RWPE2 (cell line): ENCODE measurements around the gene CIRBP.

Source experiments
- ATAC-seq: fragments of 200-7000 bp; cut with Tn5 transposase; 3 replicates; pipeline ENCODE4 v1.9.1; 2021; ENCODE audit warnings: low read depth
- DNase-seq: peaks from one replicate; pipeline ENCODE4 v3.0.0-alpha.2; 2020; ENCODE audit warnings: low spot score
- H3K27ac ChIP-seq: fragments of 450-650 bp; 2 replicates; pipeline ENCODE4 v1.5.1; 2017; ENCODE audit warnings: mild to moderate bottlenecking; ENCODE audit not compliant: poor library complexity, severe bottlenecking
- H3K27me3 ChIP-seq: fragments of 250-450 bp; sonication (Bioruptor Pico); 2 replicates; pipeline ENCODE4 v1.5.1; 2021; ENCODE audit warnings: mild to moderate bottlenecking, moderate library complexity; ENCODE audit not compliant: insufficient read depth, poor library complexity, severe bottlenecking
- H3K36me3 ChIP-seq: fragments of 250-450 bp; sonication (Bioruptor Pico); 2 replicates; pipeline ENCODE4 v1.5.1; 2020; ENCODE audit warnings: low read depth, mild to moderate bottlenecking, moderate library complexity
- H3K4me1 ChIP-seq: fragments of 250-450 bp; sonication (Bioruptor Pico); 2 replicates; pipeline ENCODE4 v1.5.1; 2021; ENCODE audit warnings: mild to moderate bottlenecking, moderate library complexity; ENCODE audit not compliant: insufficient read depth, poor library complexity, severe bottlenecking
- H3K4me3 ChIP-seq: fragments of 250-450 bp; sonication (Bioruptor Pico); 2 replicates; pipeline ENCODE4 v1.5.1; 2021; ENCODE audit warnings: mild to moderate bottlenecking, moderate library complexity; ENCODE audit not compliant: severe bottlenecking
- H3K9me3 ChIP-seq: fragments of 250-450 bp; sonication (Bioruptor Pico); 2 replicates; pipeline ENCODE4 v1.5.1; 2021; ENCODE audit warnings: mild to moderate bottlenecking, moderate library complexity; ENCODE audit not compliant: severe bottlenecking
- TF ChIP-seq, protein P1 (sequence below): fragments of 450-650 bp; IDR thresholded peaks from one replicate; pipeline ENCODE4 v1.5.1; 2017; ENCODE audit warnings: mild to moderate bottlenecking, moderate library complexity; ENCODE audit not compliant: poor library complexity, severe bottlenecking

CIRBP gene

DNA sequence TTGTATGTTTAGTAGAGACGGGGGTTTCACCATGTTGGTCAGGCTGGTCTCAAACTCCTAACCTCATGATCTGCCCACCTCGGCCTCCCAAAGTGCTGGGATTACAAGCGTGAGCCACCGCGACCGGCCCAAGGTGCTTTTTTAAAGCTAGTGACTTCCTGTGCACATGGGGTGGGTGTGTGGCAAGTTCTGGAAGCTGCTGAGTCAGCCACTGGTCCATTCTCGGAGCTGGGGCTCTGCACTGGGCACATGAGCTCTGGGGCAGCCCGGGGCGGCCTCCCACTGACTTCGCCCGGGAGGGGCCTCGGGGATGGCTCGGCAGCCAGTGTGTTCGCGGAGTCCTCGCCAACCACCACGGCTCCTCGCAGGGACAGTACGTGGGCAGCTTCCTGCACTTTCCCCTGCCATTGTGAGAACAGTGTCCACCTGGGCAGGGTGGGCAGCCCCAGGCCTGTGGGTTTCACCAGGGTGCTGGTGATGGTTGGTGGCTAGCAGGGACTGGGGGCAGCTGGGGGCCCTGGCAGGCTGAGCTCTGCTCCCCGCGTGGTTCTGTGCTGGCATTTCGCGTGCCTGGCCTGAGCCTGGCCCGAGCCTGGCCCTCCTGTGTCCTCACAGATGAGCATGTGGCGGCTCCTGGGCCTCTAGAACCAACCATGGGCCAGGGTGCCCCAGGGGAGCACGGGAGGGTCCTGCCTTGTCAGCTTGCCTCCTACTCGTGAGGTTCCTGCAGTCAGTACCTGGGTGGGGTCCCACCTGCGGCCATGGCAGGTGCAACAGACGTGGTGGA lies 43.5 kb upstream of the CIRBP start:
- ATAC-seq (peak; percentile 19; the same call in 2 of the 3 replicates), DNase-seq (no peak)
- Histone ChIP-seq H3K9me3 (no peaks in the 10 kb centered on the region), H3K27me3 (no peaks in the 10 kb centered on the region), H3K36me3 (peaks cover 27% of the 10 kb centered on the region), H3K4me3 (no peak overlapping the region), H3K27ac (no peak overlapping the region), H3K4me1 (no peaks in the 10 kb centered on the region)
- TF ChIP-seq, protein P1, sequence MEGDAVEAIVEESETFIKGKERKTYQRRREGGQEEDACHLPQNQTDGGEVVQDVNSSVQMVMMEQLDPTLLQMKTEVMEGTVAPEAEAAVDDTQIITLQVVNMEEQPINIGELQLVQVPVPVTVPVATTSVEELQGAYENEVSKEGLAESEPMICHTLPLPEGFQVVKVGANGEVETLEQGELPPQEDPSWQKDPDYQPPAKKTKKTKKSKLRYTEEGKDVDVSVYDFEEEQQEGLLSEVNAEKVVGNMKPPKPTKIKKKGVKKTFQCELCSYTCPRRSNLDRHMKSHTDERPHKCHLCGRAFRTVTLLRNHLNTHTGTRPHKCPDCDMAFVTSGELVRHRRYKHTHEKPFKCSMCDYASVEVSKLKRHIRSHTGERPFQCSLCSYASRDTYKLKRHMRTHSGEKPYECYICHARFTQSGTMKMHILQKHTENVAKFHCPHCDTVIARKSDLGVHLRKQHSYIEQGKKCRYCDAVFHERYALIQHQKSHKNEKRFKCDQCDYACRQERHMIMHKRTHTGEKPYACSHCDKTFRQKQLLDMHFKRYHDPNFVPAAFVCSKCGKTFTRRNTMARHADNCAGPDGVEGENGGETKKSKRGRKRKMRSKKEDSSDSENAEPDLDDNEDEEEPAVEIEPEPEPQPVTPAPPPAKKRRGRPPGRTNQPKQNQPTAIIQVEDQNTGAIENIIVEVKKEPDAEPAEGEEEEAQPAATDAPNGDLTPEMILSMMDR, result no peak

DNA sequence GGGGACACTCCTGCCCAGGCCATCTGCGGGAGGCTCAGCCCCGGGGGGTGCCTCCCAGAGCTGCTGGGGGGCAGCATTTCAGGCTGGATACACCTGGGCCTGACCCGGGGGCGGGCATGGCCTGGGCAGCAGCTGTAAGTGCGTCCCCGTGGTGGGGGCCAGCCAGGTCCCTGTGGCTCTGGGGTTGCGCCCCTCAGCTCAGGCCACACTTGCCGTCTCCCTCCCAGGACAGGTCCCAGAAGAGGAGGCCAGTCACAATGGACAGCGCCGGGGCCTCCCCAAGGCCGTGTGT lies 43.0 kb upstream of the CIRBP start:
- Histone ChIP-seq H3K4me3 (no peak overlapping the region), H3K36me3 (peaks cover 21% of the 10 kb centered on the region), H3K4me1 (no peaks in the 10 kb centered on the region), H3K27ac (no peak overlapping the region), H3K27me3 (no peaks in the 10 kb centered on the region), H3K9me3 (no peaks in the 10 kb centered on the region)
- DNase-seq, result no peak
- TF ChIP-seq, protein P1, result no peak
- no peak for ATAC-seq

DNA sequence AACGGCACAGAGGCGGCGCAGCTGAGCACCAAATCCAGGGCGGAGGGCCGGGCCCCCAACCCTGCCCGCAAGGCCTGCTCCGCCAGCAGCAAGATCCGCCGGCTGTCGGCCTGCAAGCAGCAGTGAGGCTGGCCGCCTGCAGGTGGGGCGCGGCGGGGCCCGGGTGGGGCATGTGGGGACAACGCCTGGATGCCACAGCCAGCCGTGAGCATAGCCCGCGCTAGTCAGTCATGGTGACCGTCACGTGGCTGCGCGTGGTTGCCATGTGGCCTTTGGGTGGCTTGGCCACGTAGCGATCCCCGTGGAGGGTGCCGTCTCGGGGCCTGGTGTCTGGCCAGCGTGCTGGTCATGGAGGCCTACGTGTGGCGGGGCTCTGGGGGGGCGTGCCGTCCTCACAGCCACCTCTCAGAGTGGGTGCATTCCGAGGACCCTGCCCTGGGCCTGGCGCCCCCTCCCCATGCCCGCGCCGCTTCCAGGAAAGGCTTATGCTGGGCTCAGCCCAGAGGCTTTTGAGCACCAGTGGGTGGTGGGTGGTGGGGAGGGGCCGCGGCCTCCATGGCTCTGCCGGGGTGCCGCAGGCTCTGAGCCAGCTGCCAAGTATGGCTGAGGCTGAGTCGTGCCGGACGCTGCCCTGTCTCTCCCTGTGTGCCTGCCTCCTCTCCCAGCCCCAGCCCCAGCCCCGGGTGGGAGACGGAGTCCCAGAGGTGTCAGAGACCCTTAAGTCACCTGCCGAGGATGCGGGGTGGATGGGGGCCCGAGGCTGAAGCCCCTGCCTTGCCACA lies 42.4 kb upstream of the CIRBP start:
- no peak for ATAC-seq
- Histone ChIP-seq H3K36me3 (peaks cover 20% of the 10 kb centered on the region), H3K27me3 (no peaks in the 10 kb centered on the region), H3K4me3 (no peak overlapping the region), H3K4me1 (peaks cover 2% of the 10 kb centered on the region), H3K27ac (no peak overlapping the region), H3K9me3 (no peaks in the 10 kb centered on the region)
- TF ChIP-seq, protein P1, result no peak
- DNase-seq, result no peak

DNA sequence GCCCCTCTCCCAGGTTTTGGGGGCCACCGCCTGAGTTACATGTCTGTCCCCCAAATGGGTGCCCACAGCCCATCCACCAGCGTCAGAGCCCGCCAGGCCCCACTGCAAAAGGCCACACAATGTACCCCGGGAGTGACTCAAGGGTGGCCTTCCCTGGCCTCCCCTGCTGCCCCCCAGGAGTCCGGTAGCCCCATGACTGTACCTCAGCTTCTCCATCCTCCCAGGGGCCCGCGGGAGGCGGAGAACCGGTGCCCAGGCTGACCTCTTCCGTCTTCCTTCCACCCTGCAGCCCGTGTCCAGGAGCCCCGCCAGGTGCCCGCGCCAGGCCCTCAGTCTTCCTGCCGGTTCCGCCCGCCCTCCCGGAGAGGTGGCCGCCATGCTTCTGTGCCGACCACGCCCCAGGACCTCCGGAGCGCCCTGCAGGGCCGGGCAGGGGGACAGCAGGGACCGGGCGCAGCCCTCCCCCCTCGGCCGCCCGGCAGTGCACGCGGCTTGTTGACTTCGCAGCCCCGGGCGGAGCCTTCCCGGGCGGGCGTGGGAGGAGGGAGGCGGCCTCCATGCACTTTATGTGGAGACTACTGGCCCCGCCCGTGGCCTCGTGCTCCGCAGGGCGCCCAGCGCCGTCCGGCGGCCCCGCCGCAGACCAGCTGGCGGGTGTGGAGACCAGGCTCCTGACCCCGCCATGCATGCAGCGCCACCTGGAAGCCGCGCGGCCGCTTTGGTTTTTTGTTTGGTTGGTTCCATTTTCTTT lies 41.7 kb upstream of the CIRBP start:
- no peak for DNase-seq
- H3K36me3 ChIP-seq, result peaks cover 20% of the 10 kb centered on the region
- TF ChIP-seq, protein P1, result no peak
- no peak overlapping the region for H3K27ac ChIP-seq
- ATAC-seq, result no peak
- H3K4me1 ChIP-seq, result peaks cover 8% of the 10 kb centered on the region
- no peak overlapping the region for H3K4me3 ChIP-seq
- no peaks in the 10 kb centered on the region for H3K27me3 ChIP-seq
- no peaks in the 10 kb centered on the region for H3K9me3 ChIP-seq
